Small intestine (tissue), 7 donors: ENCODE data around the gene BORA. TPM values are rescaled to one million over a fixed set of nuclear protein-coding genes. Genes with fewer than 3 reads are reported as not detected.
"Not testable (repeated sequence)": the region's sequence is repeated elsewhere in the genome, so short reads cannot be mapped to it uniquely, and the experiment has no call there.

Source experiments
- DNase-seq, 2 donors: peaks; one replicate each; pipeline versions ENCODE4 v3.0.0 to v3.0.0-alpha.2; 2013
- FAIRE-seq: peaks from 2 replicates; lab custom pipeline; 2012; peaks lifted over from hg19 to GRCh38; lab: Jason Lieb, UNC
- H3K27ac ChIP-seq, 3 donors: one replicate each; pipeline ENCODE4 v1.5.1; 2013; ENCODE audit warnings: low read length in 2 of 3, mild to moderate bottlenecking in 2 of 3, control low read depth in 1 of 3, inconsistent platforms in 1 of 3, low read depth in 1 of 3, moderate library complexity in 1 of 3
- H3K27me3 ChIP-seq, 3 donors: one replicate each; pipeline ENCODE4 v1.6.1; 2013; ENCODE audit warnings: low read length in 3 of 3, inconsistent platforms in 1 of 3; ENCODE audit not compliant: control insufficient read depth in 3 of 3, insufficient read depth in 3 of 3
- H3K36me3 ChIP-seq, 3 donors: one replicate each; pipeline ENCODE4 v1.6.1; 2013; ENCODE audit warnings: low read length in 3 of 3, inconsistent platforms in 1 of 3, low read depth in 1 of 3, mild to moderate bottlenecking in 1 of 3, moderate library complexity in 1 of 3; ENCODE audit not compliant: control insufficient read depth in 3 of 3, insufficient read depth in 2 of 3
- H3K4me1 ChIP-seq, 3 donors: one replicate each; pipeline ENCODE4 v1.6.1; 2013; ENCODE audit warnings: low read length in 2 of 3, inconsistent platforms in 1 of 3, low read depth in 1 of 3, mild to moderate bottlenecking in 1 of 3, moderate library complexity in 1 of 3; ENCODE audit not compliant: control insufficient read depth in 3 of 3, insufficient read depth in 2 of 3
- H3K4me3 ChIP-seq, 3 donors: one replicate each; pipeline ENCODE4 v1.5.1; 2013; ENCODE audit warnings: low read length in 3 of 3, control low read depth in 1 of 3, inconsistent platforms in 1 of 3, low read depth in 1 of 3, mild to moderate bottlenecking in 1 of 3, moderate library complexity in 1 of 3
- H3K9me3 ChIP-seq, 2 donors: one replicate each; pipeline ENCODE4 v1.6.1; 2013; ENCODE audit warnings: low read depth in 1 of 2, low read length in 1 of 2; ENCODE audit not compliant: control insufficient read depth in 2 of 2, insufficient read depth in 1 of 2
- WGBS, 3 donors: extraction: QIAGEN DNeasy Blood & Tissue Kit; methylation state at CpG; one replicate each; pipeline ENCODE4 v1.1.7; 2013; 5-methylcytosine and 5-hydroxymethylcytosine counted together
- polyA plus RNA-seq, 4 donors: library from polyadenylated mRNA; stranded (reverse) in 3 of 4; unstranded in 1 of 4; fragments of 200-250 nt in 3 of 4; fragments of 120-200 nt in 1 of 4; gene quantifications; one replicate each; pipeline versions ENCODE4 v1.2.1 to v1.2.3, GENCODE V29; 2013
- donor health status: healthy with polysubstance abuse.
- donor health status: control.
- donor health status: control.
- donor health status: Bipolar disorder and iron deficiency.
- donor health status: healthy.

BORA gene
- polyA plus RNA-seq, 4 donors: 3.8 to 9.7 (median 5.9) TPM

DNA sequence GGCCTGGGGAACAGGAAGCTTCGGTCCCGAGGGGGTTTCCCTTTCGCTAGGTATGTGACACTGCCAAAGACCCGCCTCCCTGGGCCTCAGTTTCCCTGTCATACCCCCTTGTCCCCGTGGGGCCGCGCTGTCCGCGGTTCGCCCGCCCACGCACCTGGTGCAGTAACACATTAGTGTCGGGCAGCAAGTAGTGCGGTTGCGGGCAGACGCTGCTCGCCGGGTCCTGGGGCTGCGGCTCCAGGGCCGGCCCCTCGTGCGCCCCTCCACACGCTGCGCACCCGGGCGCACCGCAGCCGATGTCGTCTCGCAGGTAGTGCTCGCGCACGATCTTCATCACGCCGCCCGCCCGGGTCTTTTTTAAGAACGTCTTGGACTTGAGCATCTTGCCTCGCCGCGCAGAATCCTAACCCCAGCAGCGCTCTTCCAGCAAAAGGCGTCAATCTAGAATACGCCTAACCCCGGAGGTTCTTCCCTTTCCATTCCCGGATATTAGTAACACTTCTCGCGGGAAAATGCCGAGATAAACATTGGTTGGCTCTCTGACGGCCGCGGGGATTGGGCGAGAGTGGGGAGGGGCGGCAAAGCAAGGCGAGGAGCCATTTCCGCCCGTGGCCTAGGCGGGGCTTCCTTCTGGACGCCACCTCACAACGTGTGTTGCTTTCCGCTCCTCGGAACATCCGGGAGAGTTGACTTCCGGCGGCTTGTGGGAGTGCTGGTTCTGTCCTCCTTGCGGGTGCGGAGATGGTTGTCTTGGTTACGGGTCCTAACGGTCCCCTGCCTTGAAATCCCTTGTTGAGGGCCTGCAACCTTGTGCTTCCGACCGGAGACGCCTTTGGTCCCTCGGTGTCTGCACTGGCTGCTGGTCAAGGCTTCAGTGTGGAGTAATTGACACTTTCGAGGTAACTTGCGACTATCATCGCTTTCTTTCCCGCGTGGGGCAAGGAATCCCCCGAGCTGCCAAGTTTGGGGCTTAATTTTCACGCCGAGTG, 54.0 kb downstream of the BORA start, which contains the start of the genes DIS3 and PIBF1:
Gene DIS3, minus strand, starts transcription at position 450 of the 989 bp plus-strand sequence. Its CDS starts 68 bp downstream, at position 382.
Gene PIBF1, plus strand, starts transcription at position 683 of the 989 bp plus-strand sequence. CDS start 1,337 bp downstream, outside the sequence.
- peak within 1 kb of the TSS; percentile 62 to 93 (median 78) for H3K27ac ChIP-seq
- peak; percentile 81 for FAIRE-seq
- peaks cover 4 to 12% (median 8%) of the 10 kb centered on the region in 3 donors for H3K36me3 ChIP-seq
- peak within 1 kb of the TSS; percentile 82 to 86 (median 82) for H3K4me3 ChIP-seq
- WGBS, 3 donors: 0% methylated on average over 80 to 81 of the region's 81 CpGs
- peak; percentile 99 for DNase-seq
- no peaks in the 10 kb centered on the region for H3K27me3 ChIP-seq
- no peaks in the 10 kb centered on the region for H3K9me3 ChIP-seq
- peaks cover 0 to 4% (median 3%) of the 10 kb centered on the region in 3 donors for H3K4me1 ChIP-seq

DNA sequence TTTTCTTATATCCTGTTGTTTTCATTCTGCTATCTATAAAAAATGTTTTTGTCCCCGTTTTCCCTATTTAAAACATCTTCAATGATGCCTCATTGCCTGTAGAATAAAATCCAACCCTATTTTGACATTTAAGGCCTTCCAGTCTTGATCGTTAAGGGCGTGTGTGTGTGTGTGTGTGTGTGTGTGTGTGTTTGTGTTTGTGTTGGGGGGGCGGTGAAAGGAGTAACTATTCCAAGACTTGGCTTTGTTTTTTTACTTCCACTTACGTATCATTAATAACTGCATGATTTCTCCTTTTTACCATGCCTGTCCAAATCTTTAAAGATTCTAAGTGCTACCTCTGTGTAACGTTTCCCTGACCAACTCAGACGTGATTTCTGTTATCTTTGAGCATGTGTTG, 55.0 kb downstream of the BORA start:
- peak in 1 of 2 donors; percentile 24 for DNase-seq
- Histone ChIP-seq H3K27ac (peak overlapping the region in 1 of 3 donors; percentile 78), H3K27me3 (no peaks in the 10 kb centered on the region), H3K36me3 (peaks cover 3 to 8% (median 6%) of the 10 kb centered on the region in 3 donors), H3K9me3 (no peaks in the 10 kb centered on the region), H3K4me3 (peak overlapping the region in 2 of 3 donors; percentile 82 to 86), H3K4me1 (peaks cover 0 to 4% (median 3%) of the 10 kb centered on the region in 3 donors)
- no peak for FAIRE-seq
- 1 to 2% (median 2%) methylated on average over 7 of the region's 7 CpGs for WGBS, 3 donors

DNA sequence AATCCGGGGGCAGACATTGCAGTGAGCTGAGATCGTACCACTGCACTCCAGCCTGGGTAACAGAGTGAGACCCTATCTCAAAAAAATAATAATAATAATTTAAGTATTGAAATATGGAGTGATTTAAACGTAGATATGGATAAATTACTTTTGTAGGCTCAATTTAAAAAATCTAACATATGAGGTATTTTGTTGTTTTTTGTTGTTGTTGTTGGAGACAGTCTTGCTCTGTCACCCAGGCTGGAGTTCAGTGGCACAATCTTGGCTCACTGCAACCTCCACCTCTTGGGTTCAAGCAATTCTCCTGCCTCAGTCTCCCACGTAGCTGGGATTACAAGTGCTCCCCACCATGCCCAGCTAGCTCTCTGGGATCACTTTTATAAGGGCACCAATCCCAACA, 57.0 kb downstream of the BORA start:
- WGBS, 3 donors: 92 to 97% (median 96%) methylated on average over 4 of the region's 4 CpGs
- H3K27ac ChIP-seq, H3K4me1 ChIP-seq, H3K36me3 ChIP-seq, H3K9me3 ChIP-seq, H3K4me3 ChIP-seq, FAIRE-seq, DNase-seq, H3K27me3 ChIP-seq: not testable (repeated sequence)

DNA sequence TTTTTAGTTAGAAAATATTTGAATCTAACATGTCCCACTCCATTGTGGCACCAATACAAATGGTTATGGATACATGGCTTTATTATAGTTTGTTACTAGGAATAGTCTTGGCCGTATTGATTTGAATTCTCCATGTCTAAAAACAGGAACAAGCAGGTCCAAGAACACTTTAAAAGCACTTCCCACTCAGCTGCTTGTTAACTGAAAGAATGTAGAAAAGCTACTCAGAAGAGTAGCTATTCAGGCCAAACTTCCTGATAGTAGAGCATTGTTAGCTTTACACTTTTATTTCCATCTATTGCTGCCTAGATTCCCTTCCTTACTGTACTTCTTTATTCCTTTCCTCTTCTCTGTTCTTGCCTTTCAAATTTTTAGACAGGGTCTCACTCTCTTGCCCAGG, 61.1 kb downstream of the BORA start:
- FAIRE-seq (no peak), DNase-seq (no peak)
- 83 to 89% (median 83%) methylated on average over 1 of the region's 1 CpG for WGBS, 3 donors
- H3K4me1 ChIP-seq: no peaks in the 10 kb centered on the region
- H3K9me3 ChIP-seq: no peaks in the 10 kb centered on the region
- peaks cover 0 to 14% (median 4%) of the 10 kb centered on the region in 3 donors for H3K36me3 ChIP-seq
- no peak overlapping the region for H3K4me3 ChIP-seq
- H3K27me3 ChIP-seq: no peaks in the 10 kb centered on the region
- no peak overlapping the region for H3K27ac ChIP-seq

DNA sequence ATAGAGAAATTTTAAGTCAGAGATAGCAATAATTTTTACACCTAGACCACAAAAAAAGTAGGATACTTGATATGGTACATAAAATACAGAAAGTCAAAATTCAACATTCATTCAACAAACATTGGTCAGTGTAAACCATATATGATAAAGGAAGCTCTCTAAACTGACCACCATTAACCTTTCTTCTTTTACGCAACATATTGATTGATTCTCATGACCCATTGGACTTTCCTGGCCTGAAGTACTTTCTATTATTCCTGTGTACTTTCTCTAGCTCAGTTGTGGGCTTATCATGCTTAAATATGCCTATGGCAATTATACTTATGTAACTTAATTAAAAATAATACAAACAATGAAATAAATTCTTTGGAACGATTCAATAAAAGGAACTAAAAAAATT, 64.9 kb downstream of the BORA start:
- H3K4me3 ChIP-seq: no peak overlapping the region
- WGBS, 3 donors: 77 to 91% (median 81%) methylated on average over 2 of the region's 2 CpGs
- no peaks in the 10 kb centered on the region for H3K9me3 ChIP-seq
- DNase-seq (peak in 1 of 2 donors; percentile 41), FAIRE-seq (no peak)
- no peaks in the 10 kb centered on the region for H3K4me1 ChIP-seq
- H3K36me3 ChIP-seq: peaks cover 2 to 10% (median 7%) of the 10 kb centered on the region in 3 donors
- H3K27me3 ChIP-seq: no peaks in the 10 kb centered on the region
- H3K27ac ChIP-seq: no peak overlapping the region

- 59 to 72% (median 65%) methylated on average over 3 of the region's 3 CpGs for WGBS, 3 donors
- H3K36me3 ChIP-seq: peaks cover 2 to 11% (median 6%) of the 10 kb centered on the region in 3 donors
- H3K4me3 ChIP-seq: no peak overlapping the region
- no peaks in the 10 kb centered on the region for H3K9me3 ChIP-seq
- no peaks in the 10 kb centered on the region for H3K27me3 ChIP-seq
- no peak overlapping the region for H3K27ac ChIP-seq
- H3K4me1 ChIP-seq: no peaks in the 10 kb centered on the region
- no peak for DNase-seq
- no peak for FAIRE-seq
These were observed 71.1 kb downstream of the BORA start for GRCh38 chr13:72798817-72799216.

DNA sequence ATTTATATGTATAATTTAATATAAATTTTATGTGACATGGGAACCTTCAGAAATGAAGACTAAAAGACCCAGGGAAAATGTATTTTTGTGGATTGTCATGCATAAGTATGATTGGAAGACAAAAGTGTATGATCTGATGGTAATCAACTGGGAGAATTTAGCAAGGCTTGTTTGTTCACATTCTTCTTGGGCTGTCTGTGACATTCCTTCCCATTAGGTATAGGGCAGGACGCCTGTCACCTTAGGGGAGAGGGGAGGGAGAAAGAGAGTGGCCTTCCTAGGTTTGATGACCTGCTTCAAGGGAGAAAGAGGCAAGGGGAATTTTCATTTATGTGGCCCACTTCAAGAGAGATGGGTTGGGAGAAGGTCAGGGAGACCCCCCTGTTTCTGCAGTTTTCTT, 76.6 kb downstream of the BORA start:
- H3K9me3 ChIP-seq: no peaks in the 10 kb centered on the region
- H3K27me3 ChIP-seq: no peaks in the 10 kb centered on the region
- WGBS, 3 donors: 96 to 100% (median 100%) methylated on average over 1 of the region's 1 CpG
- H3K4me1 ChIP-seq: no peaks in the 10 kb centered on the region
- H3K27ac ChIP-seq: no peak overlapping the region
- FAIRE-seq (no peak), DNase-seq (no peak)
- H3K36me3 ChIP-seq: peaks cover 2 to 14% (median 6%) of the 10 kb centered on the region in 3 donors
- no peak overlapping the region for H3K4me3 ChIP-seq
